ENCODE results near the gene GALNS. TPM values are rescaled to one million over a fixed set of nuclear protein-coding genes. Genes with fewer than 3 reads are reported as not detected.

GALNS gene
- total and polyA plus RNA-seq, 5 donors, result 17.6 to 22.3 (median 19.1) TPM

DNA sequence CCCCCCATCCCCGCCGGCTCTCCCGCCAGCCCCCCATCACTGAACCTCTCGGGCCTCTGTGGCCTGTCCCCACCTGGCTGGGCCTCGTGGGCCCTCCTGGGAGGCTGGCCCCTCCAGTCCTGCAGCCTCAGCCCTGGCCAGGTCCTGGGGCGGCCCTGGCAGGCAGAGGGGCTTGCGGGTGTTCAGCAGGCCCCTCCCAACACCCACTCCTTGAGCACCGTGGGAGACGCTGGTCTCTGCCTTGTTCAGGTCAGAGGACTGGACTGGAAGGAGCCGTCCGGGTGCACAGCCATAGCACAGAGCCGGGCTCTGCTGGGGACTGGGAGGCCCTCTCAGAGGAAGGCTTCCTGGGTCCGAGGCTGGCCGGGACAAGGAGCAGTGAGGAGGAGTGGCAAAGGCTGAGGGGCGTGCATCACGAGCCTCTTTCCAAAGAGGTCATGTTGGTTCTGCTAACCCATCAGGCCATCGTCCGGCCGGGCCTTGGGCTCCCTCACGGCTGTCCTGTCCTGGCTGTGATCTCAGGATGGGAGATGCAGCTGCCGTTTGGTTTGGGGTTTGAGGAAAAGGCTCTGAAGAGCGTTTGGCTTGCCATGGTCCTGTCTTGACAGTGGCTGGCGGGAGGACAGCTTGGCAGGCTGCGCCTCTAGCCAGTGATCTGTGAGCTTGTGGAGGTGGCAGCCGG is 16.0 kb upstream of the GALNS start:
- DNase-seq (no peak), ATAC-seq (no peak)
- Histone ChIP-seq H3K4me1 (ENCODE audit: control insufficient read depth, insufficient read depth, low read length) (no peaks in the 10 kb centered on the region), H3K27me3 (ENCODE audit: control insufficient read depth, insufficient read depth) (no peaks in the 10 kb centered on the region), H3K4me3 (ENCODE audit: low read length) (no peak overlapping the region), H3K27ac (ENCODE audit: low read length) (no peak overlapping the region), H3K9me3 (ENCODE audit: control insufficient read depth, low read length) (no peaks in the 10 kb centered on the region)
- intact Hi-C loops (cut with DNase I), result no loop called here
- 61% methylated on average over 25 of the region's 25 CpGs for WGBS

DNA sequence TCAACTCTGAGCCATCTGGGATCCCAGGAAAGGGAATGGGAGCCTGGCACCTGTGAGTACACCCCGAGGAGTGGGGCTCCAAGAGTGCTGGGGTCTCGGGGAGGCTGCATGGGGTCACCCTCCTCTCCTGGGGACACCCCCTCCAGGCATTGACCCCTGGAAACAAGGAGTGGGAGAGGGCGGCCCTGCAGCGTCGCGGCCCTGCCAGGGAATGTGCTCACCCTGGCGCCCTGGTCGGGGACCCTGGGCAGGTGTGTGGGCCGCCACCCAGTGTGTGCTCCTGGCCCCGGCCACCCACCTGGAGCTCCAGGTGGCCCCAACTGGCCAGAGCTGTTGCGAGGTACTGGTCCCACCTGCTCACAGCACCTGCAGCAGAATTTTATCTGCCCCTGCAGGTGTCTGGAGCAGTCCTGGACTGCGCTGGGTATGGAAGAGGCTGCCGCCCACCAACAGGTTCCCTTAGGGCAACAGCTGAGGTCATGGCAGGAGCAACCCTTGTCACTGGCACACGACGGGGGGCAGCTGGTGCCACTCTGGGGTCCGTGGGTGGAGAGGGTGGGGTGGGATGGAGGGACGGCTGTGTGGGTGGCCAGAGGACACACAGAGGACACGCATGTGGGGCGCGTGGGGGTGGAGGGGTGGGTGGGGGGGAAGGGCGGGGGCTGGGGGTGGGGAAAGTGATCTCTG is 15.1 kb upstream of the GALNS start:
- peak in 1 of 2 donors; percentile 2 for ATAC-seq
- Histone ChIP-seq H3K27ac (ENCODE audit: low read length) (no peak overlapping the region), H3K9me3 (ENCODE audit: control insufficient read depth, low read length) (no peaks in the 10 kb centered on the region), H3K4me3 (ENCODE audit: low read length) (no peak overlapping the region), H3K27me3 (ENCODE audit: control insufficient read depth, insufficient read depth) (no peaks in the 10 kb centered on the region), H3K4me1 (ENCODE audit: control insufficient read depth, insufficient read depth, low read length) (no peaks in the 10 kb centered on the region)
- 75% methylated on average over 21 of the region's 21 CpGs for WGBS
- DNase-seq, result no peak
- intact Hi-C loops (cut with DNase I), result no loop called here

DNA sequence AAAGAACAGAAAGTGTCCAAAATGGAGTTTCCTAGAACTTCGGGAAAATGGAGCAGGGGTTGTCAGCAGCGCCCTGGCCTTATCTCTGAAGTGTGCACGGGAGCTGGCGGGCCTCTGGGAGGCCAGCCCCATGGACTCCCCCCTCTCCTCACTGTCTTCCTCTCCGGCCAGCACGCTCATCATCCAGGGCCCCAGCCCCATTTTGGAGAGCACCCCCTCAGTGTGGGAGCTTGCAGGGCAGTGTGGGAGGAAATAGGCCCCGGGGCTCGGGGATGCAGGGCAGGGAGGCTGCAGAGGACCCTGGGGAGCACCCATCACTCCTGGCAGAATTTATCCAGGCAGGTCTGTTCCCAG is 14.6 kb upstream of the GALNS start:
- no peaks in the 10 kb centered on the region for H3K27me3 ChIP-seq (ENCODE audit: control insufficient read depth, insufficient read depth)
- H3K4me1 ChIP-seq (ENCODE audit: control insufficient read depth, insufficient read depth, low read length), result no peaks in the 10 kb centered on the region
- DNase-seq (no peak), ATAC-seq (peak in 1 of 2 donors; percentile 2)
- WGBS, result 21% methylated on average over 8 of the region's 8 CpGs
- no peak overlapping the region for H3K4me3 ChIP-seq (ENCODE audit: low read length)
- H3K9me3 ChIP-seq (ENCODE audit: control insufficient read depth, low read length), result no peaks in the 10 kb centered on the region
- intact Hi-C loops (cut with DNase I), result no loop called here
- H3K27ac ChIP-seq (ENCODE audit: low read length), result no peak overlapping the region

DNA sequence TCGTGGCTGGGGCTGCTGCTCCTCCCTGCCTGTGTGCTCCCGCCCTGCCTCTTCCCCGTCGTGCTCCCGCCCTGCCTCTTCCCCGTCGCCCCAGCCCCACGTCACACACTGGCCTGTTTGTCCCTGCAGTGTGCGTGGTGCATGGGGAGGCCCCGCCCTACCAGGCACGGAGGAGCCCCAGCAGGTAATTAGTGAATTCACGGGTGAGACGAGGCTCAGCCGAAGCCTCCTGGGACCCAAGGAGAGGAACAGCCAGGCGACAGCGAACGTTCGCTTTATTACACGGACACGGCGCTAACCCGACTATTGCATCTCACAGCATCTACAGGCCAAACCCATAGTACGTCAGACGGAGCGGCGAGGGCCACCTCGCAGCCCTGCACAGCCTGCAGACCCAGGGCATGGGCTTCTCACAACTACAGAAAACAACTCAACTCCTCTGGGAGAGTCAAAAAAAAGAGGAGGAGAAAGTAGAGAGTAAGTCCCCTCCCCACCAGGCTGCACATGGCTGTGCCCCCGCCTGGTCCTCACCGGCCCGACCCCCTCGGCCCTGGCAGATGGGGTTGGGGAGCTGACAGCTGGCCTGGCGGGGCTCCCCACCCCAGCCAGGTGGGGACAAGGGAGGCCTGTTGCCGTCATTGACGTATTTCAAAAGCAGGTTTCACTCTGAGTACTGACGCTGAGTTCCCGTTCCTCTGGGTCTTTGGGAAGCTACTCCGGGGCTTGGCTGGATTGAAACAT is 14.0 kb upstream of the GALNS start:
- DNase-seq (peak in 2 of 3 donors; percentile 66 to 80), ATAC-seq (peak; percentile 30 to 42)
- H3K27ac ChIP-seq (ENCODE audit: low read length), result no peak overlapping the region
- H3K27me3 ChIP-seq (ENCODE audit: control insufficient read depth, insufficient read depth), result no peaks in the 10 kb centered on the region
- no peaks in the 10 kb centered on the region for H3K9me3 ChIP-seq (ENCODE audit: control insufficient read depth, low read length)
- H3K4me3 ChIP-seq (ENCODE audit: low read length), result no peak overlapping the region
- 41% methylated on average over 37 of the region's 37 CpGs for WGBS
- no peaks in the 10 kb centered on the region for H3K4me1 ChIP-seq (ENCODE audit: control insufficient read depth, insufficient read depth, low read length)
- intact Hi-C loops (cut with DNase I), result no loop called here

DNA sequence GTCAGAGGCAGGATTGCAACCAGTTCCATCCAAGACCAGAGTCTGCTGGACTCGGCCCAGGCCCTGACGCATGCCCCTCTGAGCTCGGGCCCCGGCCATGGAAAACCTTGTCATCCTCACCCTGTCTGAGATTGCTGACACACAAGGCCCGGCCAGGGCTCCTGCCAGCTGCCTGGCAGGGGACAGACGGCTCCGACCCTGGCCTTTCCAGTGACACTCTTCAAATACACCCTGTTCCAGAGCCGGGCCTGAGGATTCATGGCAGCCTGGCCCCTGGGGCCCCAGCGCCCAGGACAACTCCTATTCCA is 12.9 kb upstream of the GALNS start:
- ATAC-seq, result peak; percentile 37 to 67
- Histone ChIP-seq H3K9me3 (ENCODE audit: control insufficient read depth, low read length) (no peaks in the 10 kb centered on the region), H3K27me3 (ENCODE audit: control insufficient read depth, insufficient read depth) (no peaks in the 10 kb centered on the region), H3K4me3 (ENCODE audit: low read length) (no peak overlapping the region), H3K4me1 (ENCODE audit: control insufficient read depth, insufficient read depth, low read length) (no peaks in the 10 kb centered on the region), H3K27ac (ENCODE audit: low read length) (no peak overlapping the region)
- intact Hi-C loops (cut with DNase I), result no loop called here
- WGBS, result 69% methylated on average over 9 of the region's 9 CpGs
- peak; percentile 68 to 78 (median 72) for DNase-seq

DNA sequence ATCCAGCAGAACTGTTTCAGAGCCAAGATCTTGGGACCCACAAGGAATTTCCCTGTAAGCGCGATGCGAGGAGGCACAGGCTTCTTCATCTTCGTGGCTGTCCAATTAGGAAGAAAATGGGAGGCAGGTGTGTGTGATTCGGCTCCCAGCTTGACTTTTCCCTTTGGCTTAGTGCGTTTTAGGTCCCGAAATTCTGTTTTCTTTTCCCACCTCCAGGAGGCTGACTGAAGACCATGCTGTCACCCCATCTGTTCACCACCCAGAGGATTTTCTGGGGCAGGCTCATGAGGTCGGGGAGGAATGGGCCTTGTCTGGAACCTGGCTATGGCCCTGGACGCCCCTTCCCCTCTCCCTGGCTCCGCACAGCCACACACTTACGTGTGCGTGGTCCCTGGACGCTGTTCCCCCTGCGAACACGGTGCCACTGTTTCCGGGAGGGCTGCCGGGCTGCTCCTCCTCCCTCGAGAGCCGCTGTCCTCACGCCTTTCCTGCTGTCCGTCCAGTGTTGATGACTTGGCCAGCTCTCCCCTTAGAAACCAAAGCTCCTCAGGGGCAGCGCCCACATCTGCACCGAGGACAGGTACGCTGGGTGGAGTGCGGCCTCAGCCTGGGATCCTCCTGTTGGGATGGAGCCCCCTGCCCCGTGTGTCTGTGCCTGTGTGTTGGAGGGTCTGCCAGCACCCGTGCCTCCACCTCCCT is 12.4 kb upstream of the GALNS start:
- no peaks in the 10 kb centered on the region for H3K9me3 ChIP-seq (ENCODE audit: control insufficient read depth, low read length)
- ATAC-seq (no peak), DNase-seq (no peak)
- H3K27me3 ChIP-seq (ENCODE audit: control insufficient read depth, insufficient read depth), result no peaks in the 10 kb centered on the region
- intact Hi-C loops (cut with DNase I), result no loop called here
- H3K4me3 ChIP-seq (ENCODE audit: low read length), result no peak overlapping the region
- WGBS, result 79% methylated on average over 27 of the region's 27 CpGs
- no peaks in the 10 kb centered on the region for H3K4me1 ChIP-seq (ENCODE audit: control insufficient read depth, insufficient read depth, low read length)
- H3K27ac ChIP-seq (ENCODE audit: low read length), result no peak overlapping the region

DNA sequence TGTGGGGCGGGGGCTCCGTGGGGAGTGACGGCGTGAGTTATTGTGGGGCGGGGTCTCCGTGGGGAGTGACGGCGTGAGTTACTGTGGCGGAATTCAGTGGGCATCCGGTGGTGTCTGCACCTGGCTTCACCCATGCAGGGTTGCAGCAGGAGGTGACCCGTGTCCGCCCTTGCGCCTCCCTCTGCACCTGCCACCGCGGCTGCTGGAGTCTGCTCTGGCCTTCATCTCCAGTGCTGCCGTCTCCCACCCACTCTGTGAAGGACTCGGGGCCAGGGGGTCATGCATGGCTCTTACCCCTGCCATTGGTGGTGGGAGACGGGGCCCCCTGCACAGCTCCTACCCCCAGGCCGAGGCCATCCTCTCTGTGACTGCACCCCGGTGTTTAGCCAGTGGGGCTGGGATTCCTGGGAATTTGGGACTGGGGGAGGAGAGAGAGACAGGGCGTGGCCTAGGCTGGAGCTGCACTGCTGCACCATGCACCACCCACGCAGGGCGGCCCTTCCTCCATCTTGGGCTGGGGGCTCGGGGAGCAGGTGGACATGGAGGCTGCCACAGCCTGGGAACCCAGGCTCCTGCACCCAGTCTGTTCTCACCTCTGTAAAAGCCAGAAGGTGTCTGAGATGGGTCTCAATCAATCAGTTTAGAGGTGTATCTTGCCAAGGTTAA is 11.0 kb upstream of the GALNS start:
- 83% methylated on average over 24 of the region's 24 CpGs for WGBS
- Histone ChIP-seq H3K4me1 (ENCODE audit: control insufficient read depth, insufficient read depth, low read length) (no peaks in the 10 kb centered on the region), H3K9me3 (ENCODE audit: control insufficient read depth, low read length) (no peaks in the 10 kb centered on the region), H3K27ac (ENCODE audit: low read length) (no peak overlapping the region), H3K4me3 (ENCODE audit: low read length) (no peak overlapping the region), H3K27me3 (ENCODE audit: control insufficient read depth, insufficient read depth) (no peaks in the 10 kb centered on the region)
- DNase-seq, result peak in 1 of 3 donors; percentile 57
- no peak for ATAC-seq
- intact Hi-C loops (cut with DNase I), result no loop called here

DNA sequence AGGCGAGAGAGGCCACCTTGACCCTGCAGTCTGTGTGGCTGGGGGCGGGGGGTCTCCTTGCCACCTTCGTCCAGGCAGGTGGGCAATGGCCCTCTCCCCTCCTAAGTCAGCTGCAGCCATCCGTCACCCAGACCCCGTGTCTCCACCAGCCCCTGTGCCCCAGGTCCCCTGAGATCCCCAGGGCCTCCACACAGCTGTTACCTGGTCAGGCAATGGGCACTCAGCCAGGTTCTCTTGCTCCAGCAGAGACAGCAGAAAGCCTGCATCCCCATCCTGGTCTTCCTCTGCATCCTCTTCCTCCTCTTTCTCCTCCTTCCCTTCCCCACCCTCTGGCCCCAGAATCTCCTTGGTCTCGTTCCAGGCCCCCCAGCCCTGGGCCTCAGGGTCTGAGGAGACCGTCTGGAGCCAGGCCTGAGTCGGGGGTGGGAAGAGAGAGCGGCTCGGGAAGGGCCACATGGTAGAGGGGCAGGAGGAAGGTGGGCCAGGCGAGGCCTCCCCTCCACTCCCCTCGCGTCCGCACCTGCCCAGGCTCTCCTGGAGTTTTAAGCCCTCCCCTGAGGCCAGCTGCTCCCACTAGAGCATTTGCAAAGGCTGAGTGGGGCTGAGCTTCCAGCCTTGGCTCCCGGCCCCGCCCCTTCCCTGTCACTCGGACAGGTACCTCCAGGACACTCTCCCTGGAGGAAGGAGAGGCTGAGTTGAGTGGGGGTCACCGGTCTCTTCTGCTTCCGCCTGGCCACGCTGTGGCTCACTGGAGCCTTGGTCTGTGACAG is 9.6 kb upstream of the GALNS start, which contains the start of gene PABPN1L:
Gene PABPN1L (minus strand): TSS at position 510 of the 770 bp plus-strand sequence. CDS start 54 bp downstream, at position 456.
- no peak for DNase-seq

DNA sequence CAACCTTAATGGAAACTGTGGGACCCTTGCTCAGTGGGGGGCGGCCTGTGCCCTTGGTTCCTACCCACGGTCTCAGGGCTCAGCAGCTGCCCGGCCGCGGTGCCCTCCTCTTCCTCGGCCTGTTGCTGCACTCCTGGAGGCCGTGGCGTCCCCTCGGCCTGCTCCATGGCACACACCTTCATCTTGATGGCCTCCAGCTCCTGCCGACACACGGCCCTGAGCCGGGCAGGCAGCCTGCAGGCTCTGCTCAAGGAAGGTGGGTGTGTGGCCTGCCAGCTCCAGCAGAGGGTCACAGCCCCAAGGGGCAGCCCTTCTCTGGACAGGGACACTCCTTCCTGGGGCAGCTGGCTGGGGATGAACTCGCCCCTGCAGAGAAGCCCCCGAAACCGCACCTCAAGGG is 9.0 kb upstream of the GALNS start:
- ATAC-seq, result no peak
- DNase-seq, result no peak
- Histone ChIP-seq H3K4me1 (ENCODE audit: control insufficient read depth, insufficient read depth, low read length) (no peaks in the 10 kb centered on the region), H3K4me3 (ENCODE audit: low read length) (no peak overlapping the region), H3K27me3 (ENCODE audit: control insufficient read depth, insufficient read depth) (no peaks in the 10 kb centered on the region), H3K27ac (ENCODE audit: low read length) (no peak overlapping the region), H3K9me3 (ENCODE audit: control insufficient read depth, low read length) (no peaks in the 10 kb centered on the region)
- WGBS, result 83% methylated on average over 15 of the region's 15 CpGs
- intact Hi-C loops (cut with DNase I), result no loop called here

More for the DNA sequence above, 9.6 kb upstream of the GALNS start, which contains the start of gene PABPN1L:
- Histone ChIP-seq H3K27ac (ENCODE audit: low read length) (no peak within 1 kb of the TSS), H3K4me1 (ENCODE audit: control insufficient read depth, insufficient read depth, low read length) (no peaks in the 10 kb centered on the region), H3K9me3 (ENCODE audit: control insufficient read depth, low read length) (no peaks in the 10 kb centered on the region), H3K27me3 (ENCODE audit: control insufficient read depth, insufficient read depth) (no peaks in the 10 kb centered on the region), H3K4me3 (ENCODE audit: low read length) (no peak within 1 kb of the TSS)
- ATAC-seq, result no peak
- intact Hi-C loops (cut with DNase I), result no loop called here
- 70% methylated on average over 20 of the region's 20 CpGs for WGBS

DNA sequence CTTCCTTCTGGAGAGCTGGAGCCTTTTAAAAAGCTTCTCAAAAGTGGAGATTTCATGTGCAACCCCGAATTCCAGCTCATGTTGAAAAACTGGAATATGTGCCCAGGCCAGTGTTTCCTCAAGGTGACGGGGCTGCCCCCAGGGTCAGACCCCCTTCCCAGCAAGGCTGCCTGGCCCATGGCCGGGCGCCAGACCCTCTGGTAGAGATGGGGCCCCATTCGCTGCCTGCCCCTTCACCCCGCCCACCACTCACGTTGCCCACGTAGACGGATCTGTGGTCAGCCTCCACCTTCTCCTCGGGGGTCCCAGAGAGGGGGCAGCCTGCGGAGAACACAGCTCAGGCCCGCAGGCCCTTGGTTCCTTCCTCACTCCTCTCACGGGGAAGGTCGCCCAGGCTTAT is 8.6 kb upstream of the GALNS start:
- Histone ChIP-seq H3K4me3 (ENCODE audit: low read length) (no peak overlapping the region), H3K27me3 (ENCODE audit: control insufficient read depth, insufficient read depth) (no peaks in the 10 kb centered on the region), H3K27ac (ENCODE audit: low read length) (no peak overlapping the region), H3K9me3 (ENCODE audit: control insufficient read depth, low read length) (no peaks in the 10 kb centered on the region), H3K4me1 (ENCODE audit: control insufficient read depth, insufficient read depth, low read length) (no peaks in the 10 kb centered on the region)
- DNase-seq, result no peak
- WGBS, result 76% methylated on average over 14 of the region's 14 CpGs
- intact Hi-C loops (cut with DNase I), result no loop called here
- no peak for ATAC-seq

Measured in right cardiac atrium (tissue), 5 donors.